ENCODE measurements around the gene POM121L2.

Gene POM121L2

GRCh38 chr6:27293436-27294098 is 18.5 kb downstream of the POM121L2 start:
- Histone ChIP-seq H3K4me3 (ENCODE audit: low read depth, low read length) (peak overlapping the region; percentile 49), H2AFZ (ENCODE audit: low read length, unreplicated experiment) (peak overlapping the region; percentile 3), H3K4me1 (ENCODE audit: control insufficient read depth, insufficient read depth, low read length, unreplicated experiment) (no peaks in the 10 kb centered on the region), H3K79me2 (ENCODE audit: control insufficient read depth, insufficient read depth, low read length, unreplicated experiment) (no peaks in the 10 kb centered on the region), H3K36me3 (ENCODE audit: insufficient read depth, low read length) (no peaks in the 10 kb centered on the region), H3K27me3 (ENCODE audit: insufficient read depth, low read length) (peaks cover 38% of the 10 kb centered on the region), H3K27ac (ENCODE audit: low read depth, low read length) (no peak overlapping the region)

GRCh38 chr6:27290850-27291208 is 21.2 kb downstream of the POM121L2 start:
- no peak overlapping the region for H2AFZ ChIP-seq (ENCODE audit: low read length, unreplicated experiment)
- H3K27ac ChIP-seq (ENCODE audit: low read depth, low read length) = no peak overlapping the region
- no peaks in the 10 kb centered on the region for H3K36me3 ChIP-seq (ENCODE audit: insufficient read depth, low read length)
- peaks cover 63% of the 10 kb centered on the region for H3K27me3 ChIP-seq (ENCODE audit: insufficient read depth, low read length)
- no peaks in the 10 kb centered on the region for H3K79me2 ChIP-seq (ENCODE audit: control insufficient read depth, insufficient read depth, low read length, unreplicated experiment)
- H3K4me1 ChIP-seq (ENCODE audit: control insufficient read depth, insufficient read depth, low read length, unreplicated experiment) = no peaks in the 10 kb centered on the region
- H3K4me3 ChIP-seq (ENCODE audit: low read depth, low read length) = peak overlapping the region; percentile 58

- Histone ChIP-seq H3K27ac (ENCODE audit: low read depth, low read length) (no peak overlapping the region), H3K79me2 (ENCODE audit: control insufficient read depth, insufficient read depth, low read length, unreplicated experiment) (no peaks in the 10 kb centered on the region), H3K27me3 (ENCODE audit: insufficient read depth, low read length) (peaks cover 69% of the 10 kb centered on the region), H3K4me3 (ENCODE audit: low read depth, low read length) (peak overlapping the region; percentile 58), H2AFZ (ENCODE audit: low read length, unreplicated experiment) (peak overlapping the region; percentile 9), H3K4me1 (ENCODE audit: control insufficient read depth, insufficient read depth, low read length, unreplicated experiment) (no peaks in the 10 kb centered on the region), H3K36me3 (ENCODE audit: insufficient read depth, low read length) (no peaks in the 10 kb centered on the region)
Observed at GRCh38 chr6:27290065-27290849, 21.8 kb downstream of the POM121L2 start.

- no peaks in the 10 kb centered on the region for H3K4me1 ChIP-seq (ENCODE audit: control insufficient read depth, insufficient read depth, low read length, unreplicated experiment)
- no peak overlapping the region for H2AFZ ChIP-seq (ENCODE audit: low read length, unreplicated experiment)
- H3K27me3 ChIP-seq (ENCODE audit: insufficient read depth, low read length) = peaks cover 87% of the 10 kb centered on the region
- H3K36me3 ChIP-seq (ENCODE audit: insufficient read depth, low read length) = no peaks in the 10 kb centered on the region
- peak overlapping the region; percentile 55 for H3K4me3 ChIP-seq (ENCODE audit: low read depth, low read length)
- no peaks in the 10 kb centered on the region for H3K79me2 ChIP-seq (ENCODE audit: control insufficient read depth, insufficient read depth, low read length, unreplicated experiment)
- no peak overlapping the region for H3K27ac ChIP-seq (ENCODE audit: low read depth, low read length)
Observed at GRCh38 chr6:27288136-27289044, 23.7 kb downstream of the POM121L2 start.

- peak overlapping the region; percentile 55 for H3K4me3 ChIP-seq (ENCODE audit: low read depth, low read length)
- no peak overlapping the region for H3K27ac ChIP-seq (ENCODE audit: low read depth, low read length)
- H3K79me2 ChIP-seq (ENCODE audit: control insufficient read depth, insufficient read depth, low read length, unreplicated experiment) = no peaks in the 10 kb centered on the region
- no peak overlapping the region for H2AFZ ChIP-seq (ENCODE audit: low read length, unreplicated experiment)
- no peaks in the 10 kb centered on the region for H3K36me3 ChIP-seq (ENCODE audit: insufficient read depth, low read length)
- H3K27me3 ChIP-seq (ENCODE audit: insufficient read depth, low read length) = peaks cover 94% of the 10 kb centered on the region
- H3K4me1 ChIP-seq (ENCODE audit: control insufficient read depth, insufficient read depth, low read length, unreplicated experiment) = no peaks in the 10 kb centered on the region
Observed at GRCh38 chr6:27287751-27288135, 24.3 kb downstream of the POM121L2 start.

GRCh38 chr6:27286141-27286540 is 25.9 kb downstream of the POM121L2 start:
- H3K27me3 ChIP-seq (ENCODE audit: insufficient read depth, low read length) = peaks cover 92% of the 10 kb centered on the region
- H3K27ac ChIP-seq (ENCODE audit: low read depth, low read length) = no peak overlapping the region

GRCh38 chr6:27283279-27283678 is 28.8 kb downstream of the POM121L2 start:
- Histone ChIP-seq H3K79me2 (ENCODE audit: control insufficient read depth, insufficient read depth, low read length, unreplicated experiment) (no peaks in the 10 kb centered on the region), H3K4me1 (ENCODE audit: control insufficient read depth, insufficient read depth, low read length, unreplicated experiment) (no peaks in the 10 kb centered on the region), H3K4me3 (ENCODE audit: low read depth, low read length) (no peak overlapping the region), H3K27ac (ENCODE audit: low read depth, low read length) (no peak overlapping the region), H3K36me3 (ENCODE audit: insufficient read depth, low read length) (no peaks in the 10 kb centered on the region), H2AFZ (ENCODE audit: low read length, unreplicated experiment) (no peak overlapping the region), H3K27me3 (ENCODE audit: insufficient read depth, low read length) (peaks cover 69% of the 10 kb centered on the region)

More at GRCh38 chr6:27286141-27286540, 25.9 kb downstream of the POM121L2 start:
- no peaks in the 10 kb centered on the region for H3K4me1 ChIP-seq (ENCODE audit: control insufficient read depth, insufficient read depth, low read length, unreplicated experiment)
- H3K4me3 ChIP-seq (ENCODE audit: low read depth, low read length) = no peak overlapping the region
- H3K36me3 ChIP-seq (ENCODE audit: insufficient read depth, low read length) = no peaks in the 10 kb centered on the region
- H2AFZ ChIP-seq (ENCODE audit: low read length, unreplicated experiment) = no peak overlapping the region
- H3K79me2 ChIP-seq (ENCODE audit: control insufficient read depth, insufficient read depth, low read length, unreplicated experiment) = no peaks in the 10 kb centered on the region

GRCh38 chr6:27281569-27281968 is 30.5 kb downstream of the POM121L2 start:
- Histone ChIP-seq H3K27me3 (ENCODE audit: insufficient read depth, low read length) (peaks cover 64% of the 10 kb centered on the region), H3K36me3 (ENCODE audit: insufficient read depth, low read length) (no peaks in the 10 kb centered on the region), H2AFZ (ENCODE audit: low read length, unreplicated experiment) (no peak overlapping the region), H3K27ac (ENCODE audit: low read depth, low read length) (no peak overlapping the region), H3K79me2 (ENCODE audit: control insufficient read depth, insufficient read depth, low read length, unreplicated experiment) (no peaks in the 10 kb centered on the region), H3K4me1 (ENCODE audit: control insufficient read depth, insufficient read depth, low read length, unreplicated experiment) (no peaks in the 10 kb centered on the region), H3K4me3 (ENCODE audit: low read depth, low read length) (peak overlapping the region; percentile 81)

GRCh38 chr6:27281105-27281539 is 31.0 kb downstream of the POM121L2 start:
- H3K4me1 ChIP-seq (ENCODE audit: control insufficient read depth, insufficient read depth, low read length, unreplicated experiment) = no peaks in the 10 kb centered on the region
- no peak overlapping the region for H3K27ac ChIP-seq (ENCODE audit: low read depth, low read length)
- H3K79me2 ChIP-seq (ENCODE audit: control insufficient read depth, insufficient read depth, low read length, unreplicated experiment) = no peaks in the 10 kb centered on the region
- H3K36me3 ChIP-seq (ENCODE audit: insufficient read depth, low read length) = no peaks in the 10 kb centered on the region
- H3K27me3 ChIP-seq (ENCODE audit: insufficient read depth, low read length) = peaks cover 63% of the 10 kb centered on the region
- peak overlapping the region; percentile 81 for H3K4me3 ChIP-seq (ENCODE audit: low read depth, low read length)
- no peak overlapping the region for H2AFZ ChIP-seq (ENCODE audit: low read length, unreplicated experiment)

- peaks cover 63% of the 10 kb centered on the region for H3K27me3 ChIP-seq (ENCODE audit: insufficient read depth, low read length)
- no peak overlapping the region for H2AFZ ChIP-seq (ENCODE audit: low read length, unreplicated experiment)
- H3K36me3 ChIP-seq (ENCODE audit: insufficient read depth, low read length) = no peaks in the 10 kb centered on the region
- H3K27ac ChIP-seq (ENCODE audit: low read depth, low read length) = no peak overlapping the region
- peak overlapping the region; percentile 81 for H3K4me3 ChIP-seq (ENCODE audit: low read depth, low read length)
- H3K79me2 ChIP-seq (ENCODE audit: control insufficient read depth, insufficient read depth, low read length, unreplicated experiment) = no peaks in the 10 kb centered on the region
- no peaks in the 10 kb centered on the region for H3K4me1 ChIP-seq (ENCODE audit: control insufficient read depth, insufficient read depth, low read length, unreplicated experiment)
Observed at GRCh38 chr6:27280540-27281000, 31.5 kb downstream of the POM121L2 start.
